ENCODE data around the gene ARNT2.

Gene ARNT2

GRCh38 chr15:80442728-80443403 is 38.7 kb downstream of the ARNT2 start:
- DNase-seq = no peak

GRCh38 chr15:80444680-80445251 is 40.6 kb downstream of the ARNT2 start:
- no peak for DNase-seq

- DNase-seq = no peak
Observed at GRCh38 chr15:80445300-80446041, 41.3 kb downstream of the ARNT2 start.

GRCh38 chr15:80447077-80447476 is 42.9 kb downstream of the ARNT2 start:
- no peak for DNase-seq

GRCh38 chr15:80449825-80450224 is 45.6 kb downstream of the ARNT2 start:
- no peak for DNase-seq

GRCh38 chr15:80450811-80451321 is 46.7 kb downstream of the ARNT2 start:
- no peak for DNase-seq

GRCh38 chr15:80452166-80452565 is 48.0 kb downstream of the ARNT2 start:
- DNase-seq = no peak

GRCh38 chr15:80455051-80455648 is 51.0 kb downstream of the ARNT2 start:
- DNase-seq = no peak

- DNase-seq = peak; percentile 30
Observed at GRCh38 chr15:80455668-80456442, 51.7 kb downstream of the ARNT2 start.

- DNase-seq = no peak
Observed at GRCh38 chr15:80456517-80457492, 52.6 kb downstream of the ARNT2 start.

GRCh38 chr15:80457896-80458295 is 53.7 kb downstream of the ARNT2 start:
- no peak for DNase-seq

GRCh38 chr15:80458580-80458979 is 54.4 kb downstream of the ARNT2 start:
- DNase-seq = no peak

- DNase-seq = no peak
Observed at GRCh38 chr15:80459380-80459779, 55.2 kb downstream of the ARNT2 start.

- DNase-seq = no peak
Observed at GRCh38 chr15:80459818-80460217, 55.6 kb downstream of the ARNT2 start.

- no peak for DNase-seq
Observed at GRCh38 chr15:80461356-80462095, 57.3 kb downstream of the ARNT2 start.

- DNase-seq = no peak
Observed at GRCh38 chr15:80462111-80462510, 57.9 kb downstream of the ARNT2 start.

- DNase-seq = no peak
Observed at GRCh38 chr15:80462836-80463512, 58.8 kb downstream of the ARNT2 start.

- no peak for DNase-seq
Observed at GRCh38 chr15:80464951-80465625, 60.9 kb downstream of the ARNT2 start.

GRCh38 chr15:80465626-80466005 is 61.4 kb downstream of the ARNT2 start:
- DNase-seq = no peak
